ENCODE data around the gene PI3.

PI3 gene

GRCh38 chr20:45181639-45182038, 6.9 kb downstream of the PI3 start:
- H3K4me3 ChIP-seq (ENCODE audit: low read depth, low read length): no peak overlapping the region
- no peak for DNase-seq (ENCODE audit: low read depth)

GRCh38 chr20:45183084-45183483, 8.4 kb downstream of the PI3 start:
- no peak for DNase-seq (ENCODE audit: low read depth)
- no peak overlapping the region for H3K4me3 ChIP-seq (ENCODE audit: low read depth, low read length)

- DNase-seq (ENCODE audit: low read depth): no peak
- H3K4me3 ChIP-seq (ENCODE audit: low read depth, low read length): no peak overlapping the region
Measured at GRCh38 chr20:45187693-45188092, 13.0 kb downstream of the PI3 start.

- no peak for DNase-seq (ENCODE audit: low read depth)
- H3K4me3 ChIP-seq (ENCODE audit: low read depth, low read length): no peak overlapping the region
Measured at GRCh38 chr20:45189067-45189609, 14.4 kb downstream of the PI3 start.

GRCh38 chr20:45189861-45190260, 15.2 kb downstream of the PI3 start:
- no peak overlapping the region for H3K4me3 ChIP-seq (ENCODE audit: low read depth, low read length)
- no peak for DNase-seq (ENCODE audit: low read depth)

- DNase-seq (ENCODE audit: low read depth): no peak
- no peak overlapping the region for H3K4me3 ChIP-seq (ENCODE audit: low read depth, low read length)
Measured at GRCh38 chr20:45191926-45192325, 17.2 kb downstream of the PI3 start.

GRCh38 chr20:45193331-45193730, 18.6 kb downstream of the PI3 start:
- H3K4me3 ChIP-seq (ENCODE audit: low read depth, low read length): no peak overlapping the region
- DNase-seq (ENCODE audit: low read depth): no peak

- no peak for DNase-seq (ENCODE audit: low read depth)
- H3K4me3 ChIP-seq (ENCODE audit: low read depth, low read length): no peak within 1 kb of the TSS
Measured at GRCh38 chr20:45206725-45207124, 32.0 kb downstream of the PI3 start, which contains the start of gene SEMG1. TSS of gene SEMG1 (plus strand) at chr20:45207033. CDS start at chr20:45207054, 21 bp downstream.

GRCh38 chr20:45209924-45210323, 35.2 kb downstream of the PI3 start:
- DNase-seq (ENCODE audit: low read depth): no peak
- no peak overlapping the region for H3K4me3 ChIP-seq (ENCODE audit: low read depth, low read length)

- H3K4me3 ChIP-seq (ENCODE audit: low read depth, low read length): no peak overlapping the region
- DNase-seq (ENCODE audit: low read depth): no peak
Measured at GRCh38 chr20:45211569-45212474, 37.1 kb downstream of the PI3 start.

- H3K4me3 ChIP-seq (ENCODE audit: low read depth, low read length): no peak overlapping the region
- DNase-seq (ENCODE audit: low read depth): no peak
Measured at GRCh38 chr20:45212836-45213235, 38.1 kb downstream of the PI3 start.

GRCh38 chr20:45218124-45218523, 43.4 kb downstream of the PI3 start:
- no peak for DNase-seq (ENCODE audit: low read depth)
- H3K4me3 ChIP-seq (ENCODE audit: low read depth, low read length): no peak overlapping the region

GRCh38 chr20:45218636-45219035, 43.9 kb downstream of the PI3 start:
- no peak for DNase-seq (ENCODE audit: low read depth)
- no peak overlapping the region for H3K4me3 ChIP-seq (ENCODE audit: low read depth, low read length)

GRCh38 chr20:45221076-45221475, 46.4 kb downstream of the PI3 start, which contains the start of gene SEMG2:
TSS of gene SEMG2 (plus strand) at chr20:45221373. CDS start at chr20:45221390, 17 bp downstream.
- H3K4me3 ChIP-seq (ENCODE audit: low read depth, low read length): no peak within 1 kb of the TSS
- DNase-seq (ENCODE audit: low read depth): no peak

GRCh38 chr20:45223136-45223535, 48.4 kb downstream of the PI3 start:
- no peak overlapping the region for H3K4me3 ChIP-seq (ENCODE audit: low read depth, low read length)
- no peak for DNase-seq (ENCODE audit: low read depth)

Data from skeletal muscle cell (primary cell).